A673 (cell line): ENCODE results near the gene HELZ2.

Experiments
- EZH2 ChIP-seq: fragments of 200-600 bp; sonication (generic); IDR thresholded peaks from 2 replicates; pipeline ENCODE4 v1.6.1; 2017; ENCODE audit warnings: borderline replicate concordance, low read depth, mild to moderate bottlenecking, mixed read lengths, antibody characterized with exemption, low read length; ENCODE audit not compliant: poor library complexity, severe bottlenecking
- TF ChIP-seq, protein P1 (sequence below): fragments of 300-800, 200-600 bp; sonication (generic); conservative IDR thresholded peaks from 2 replicates; pipeline ENCODE4 v1.5.1; 2017; ENCODE audit warnings: low read depth, mild to moderate bottlenecking, antibody characterized with exemption, low read length, moderate library complexity, mixed read lengths

DNA sequence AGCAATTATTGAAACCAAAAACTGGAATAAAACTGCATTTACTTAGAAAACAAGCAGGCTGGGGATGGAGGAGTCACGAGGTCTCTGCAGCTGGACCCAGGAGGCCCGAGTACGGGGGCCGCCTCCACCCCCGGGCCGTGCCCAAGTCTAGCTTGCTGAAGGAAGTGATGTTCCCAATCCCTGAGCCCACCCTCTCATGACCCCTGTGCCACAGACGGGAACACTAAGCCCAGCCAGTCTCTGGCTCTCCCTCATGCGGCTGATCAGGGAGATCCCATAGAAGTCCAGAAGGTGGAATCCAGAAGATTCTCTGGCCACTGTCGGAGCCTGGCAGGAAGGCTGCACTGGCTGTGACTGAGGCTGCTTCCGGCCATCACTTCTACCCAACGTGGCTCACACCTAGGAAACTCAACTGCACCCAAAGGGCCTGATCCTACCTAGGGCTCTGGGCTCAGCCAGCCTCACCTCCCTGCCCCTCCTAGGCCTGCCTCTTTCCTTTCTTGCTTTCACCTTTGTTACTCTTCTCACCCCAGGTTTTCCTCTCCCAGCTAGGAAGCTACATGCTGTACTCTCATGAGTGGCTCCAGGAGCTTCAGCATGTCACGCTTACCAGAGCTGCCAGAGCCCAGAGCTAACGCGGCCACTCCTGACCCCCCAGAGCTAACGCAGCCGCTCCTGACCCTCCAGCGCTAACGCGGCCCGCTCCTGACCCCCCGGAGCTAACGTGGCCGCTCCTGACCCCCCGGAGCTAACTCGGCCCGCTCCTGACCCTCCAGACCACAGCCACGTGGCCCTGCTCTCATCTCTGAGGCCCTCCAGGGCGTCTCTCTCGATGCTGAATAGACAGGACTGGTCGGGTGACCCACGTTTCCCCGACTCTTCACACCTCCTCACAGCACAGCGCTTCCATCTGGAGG is 24.7 kb upstream of the HELZ2 start:
- TF ChIP-seq, protein P1, sequence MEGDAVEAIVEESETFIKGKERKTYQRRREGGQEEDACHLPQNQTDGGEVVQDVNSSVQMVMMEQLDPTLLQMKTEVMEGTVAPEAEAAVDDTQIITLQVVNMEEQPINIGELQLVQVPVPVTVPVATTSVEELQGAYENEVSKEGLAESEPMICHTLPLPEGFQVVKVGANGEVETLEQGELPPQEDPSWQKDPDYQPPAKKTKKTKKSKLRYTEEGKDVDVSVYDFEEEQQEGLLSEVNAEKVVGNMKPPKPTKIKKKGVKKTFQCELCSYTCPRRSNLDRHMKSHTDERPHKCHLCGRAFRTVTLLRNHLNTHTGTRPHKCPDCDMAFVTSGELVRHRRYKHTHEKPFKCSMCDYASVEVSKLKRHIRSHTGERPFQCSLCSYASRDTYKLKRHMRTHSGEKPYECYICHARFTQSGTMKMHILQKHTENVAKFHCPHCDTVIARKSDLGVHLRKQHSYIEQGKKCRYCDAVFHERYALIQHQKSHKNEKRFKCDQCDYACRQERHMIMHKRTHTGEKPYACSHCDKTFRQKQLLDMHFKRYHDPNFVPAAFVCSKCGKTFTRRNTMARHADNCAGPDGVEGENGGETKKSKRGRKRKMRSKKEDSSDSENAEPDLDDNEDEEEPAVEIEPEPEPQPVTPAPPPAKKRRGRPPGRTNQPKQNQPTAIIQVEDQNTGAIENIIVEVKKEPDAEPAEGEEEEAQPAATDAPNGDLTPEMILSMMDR, result no peak
- no peak for TF ChIP-seq EZH2
